Measurements from ENCODE around the gene SLC19A1.

DNA sequence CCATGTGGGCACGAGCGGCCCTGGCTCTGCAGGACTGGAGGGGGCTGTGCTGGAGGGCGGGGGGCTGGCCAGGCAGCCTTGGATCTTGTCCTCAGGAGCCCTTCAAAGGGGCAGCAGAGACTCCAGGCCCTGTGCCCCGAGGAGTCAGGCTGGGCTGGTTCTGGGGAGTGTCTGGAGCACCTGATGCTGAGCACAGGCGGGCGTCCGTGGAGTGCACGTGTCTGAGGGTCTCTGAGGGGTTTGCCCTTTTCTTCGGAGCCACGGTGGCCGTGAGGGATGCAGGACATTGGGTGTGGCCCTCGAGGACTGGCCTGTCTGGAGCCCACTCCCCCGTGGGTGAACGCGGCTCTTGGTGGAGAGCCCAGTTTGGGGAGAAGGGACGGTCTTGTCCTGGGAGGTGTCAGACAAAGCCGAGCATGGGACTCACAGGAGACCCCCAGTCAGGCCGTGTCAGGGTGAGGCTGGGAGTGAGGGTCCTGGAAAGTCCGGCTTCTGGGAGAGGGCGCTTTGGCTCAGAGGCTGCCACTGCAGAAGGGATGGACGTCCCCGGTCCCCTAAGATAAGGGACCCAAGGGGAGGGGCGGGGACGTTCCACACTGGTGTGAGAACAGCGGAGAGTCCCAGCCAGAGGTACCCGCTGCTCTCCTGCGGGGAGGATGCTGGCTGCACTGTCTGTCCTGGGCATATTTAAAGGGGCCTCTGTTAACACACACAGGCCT is 76.5 kb downstream of the SLC19A1 start:
- TF ChIP-seq TAF1 (conservative IDR thresholded peaks at IDR 0.05) (no peak), RAD21 (IDR thresholded peaks at IDR 0.05) (no peak), EGR1 (IDR thresholded peaks at IDR 0.05; ENCODE audit: low read depth in 2 of 2) (no peak), JUND (IDR thresholded peaks at IDR 0.05) (no peak), HNF4A (conservative IDR thresholded peaks at IDR 0.05) (no peak)
- TF ChIP-seq, protein P1, sequence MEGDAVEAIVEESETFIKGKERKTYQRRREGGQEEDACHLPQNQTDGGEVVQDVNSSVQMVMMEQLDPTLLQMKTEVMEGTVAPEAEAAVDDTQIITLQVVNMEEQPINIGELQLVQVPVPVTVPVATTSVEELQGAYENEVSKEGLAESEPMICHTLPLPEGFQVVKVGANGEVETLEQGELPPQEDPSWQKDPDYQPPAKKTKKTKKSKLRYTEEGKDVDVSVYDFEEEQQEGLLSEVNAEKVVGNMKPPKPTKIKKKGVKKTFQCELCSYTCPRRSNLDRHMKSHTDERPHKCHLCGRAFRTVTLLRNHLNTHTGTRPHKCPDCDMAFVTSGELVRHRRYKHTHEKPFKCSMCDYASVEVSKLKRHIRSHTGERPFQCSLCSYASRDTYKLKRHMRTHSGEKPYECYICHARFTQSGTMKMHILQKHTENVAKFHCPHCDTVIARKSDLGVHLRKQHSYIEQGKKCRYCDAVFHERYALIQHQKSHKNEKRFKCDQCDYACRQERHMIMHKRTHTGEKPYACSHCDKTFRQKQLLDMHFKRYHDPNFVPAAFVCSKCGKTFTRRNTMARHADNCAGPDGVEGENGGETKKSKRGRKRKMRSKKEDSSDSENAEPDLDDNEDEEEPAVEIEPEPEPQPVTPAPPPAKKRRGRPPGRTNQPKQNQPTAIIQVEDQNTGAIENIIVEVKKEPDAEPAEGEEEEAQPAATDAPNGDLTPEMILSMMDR (IDR thresholded peaks at IDR 0.05; ENCODE audit: low read depth, low read length, missing input control), result no peak
- TF ChIP-seq, protein P2, sequence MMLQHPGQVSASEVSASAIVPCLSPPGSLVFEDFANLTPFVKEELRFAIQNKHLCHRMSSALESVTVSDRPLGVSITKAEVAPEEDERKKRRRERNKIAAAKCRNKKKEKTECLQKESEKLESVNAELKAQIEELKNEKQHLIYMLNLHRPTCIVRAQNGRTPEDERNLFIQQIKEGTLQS (IDR thresholded peaks at IDR 0.05), result no peak
